Upper lobe of left lung (tissue), 6 donors: ENCODE results near the gene DTNA. TPM values are rescaled to one million over a fixed set of nuclear protein-coding genes. Genes with fewer than 3 reads are reported as not detected.
"Not testable (repeated sequence)": the region's sequence is repeated elsewhere in the genome, so short reads cannot be mapped to it uniquely, and the experiment has no call there.

Source experiments
- ATAC-seq, 2 donors: fragments of 200-7000 bp; cut with Tn5 transposase; one replicate each; pipeline ENCODE4 v1.9.1; 2022; ENCODE audit warnings: mild to moderate bottlenecking in 2 of 2, moderate library complexity in 2 of 2; ENCODE audit not compliant: low FRiP score in 2 of 2
- DNase-seq, 2 donors: peaks; one replicate each; pipeline ENCODE4 v3.0.0-alpha.2; 2019 to 2020
- H3K27ac ChIP-seq, 4 donors: fragments of 200-600 bp; sonication (generic); one replicate each; pipeline ENCODE4 v1.5.1; 2016 to 2019
- H3K27me3 ChIP-seq, 4 donors: fragments of 200-600 bp; sonication (generic); one replicate each; pipeline ENCODE4 v1.5.1; 2017 to 2019
- H3K36me3 ChIP-seq, 4 donors: fragments of 200-600 bp; sonication (generic); one replicate each; pipeline ENCODE4 v1.5.1; 2016 to 2019
- H3K4me1 ChIP-seq, 4 donors: fragments of 200-600 bp; sonication (generic); one replicate each; pipeline ENCODE4 v1.5.1; 2018 to 2019
- H3K4me3 ChIP-seq, 4 donors: fragments of 200-600 bp; sonication (generic); one replicate each; pipeline ENCODE4 v1.5.1; 2017 to 2019; ENCODE audit warnings: mild to moderate bottlenecking in 2 of 4, moderate library complexity in 1 of 4
- H3K9me3 ChIP-seq, 4 donors: fragments of 200-600 bp; sonication (generic); one replicate each; pipeline ENCODE4 v1.5.1; 2018 to 2019
- EP300 ChIP-seq, 4 donors: sonication (generic); formaldehyde crosslinking; IDR thresholded peaks; one replicate each; pipeline ENCODE4 v1.5.1; 2017; ENCODE audit warnings: antibody characterized with exemption in 4 of 4, control low read depth in 2 of 4
- POLR2A ChIP-seq, 4 donors: fragments of 450-650 bp; IDR thresholded peaks; one replicate each; pipeline ENCODE4 v1.5.1; 2016 to 2017; ENCODE audit warnings: antibody characterized with exemption in 4 of 4, mild to moderate bottlenecking in 2 of 4
- POLR2AphosphoS5 ChIP-seq, 2 donors: sonication (generic); formaldehyde crosslinking; IDR thresholded peaks; one replicate each; pipeline ENCODE4 v1.5.1; 2017; ENCODE audit warnings: antibody characterized with exemption in 2 of 2
- WGBS, 2 donors: methylation state at CpG; one replicate each; pipeline ENCODE4 v1.1.5; 2017 to 2018; 5-methylcytosine and 5-hydroxymethylcytosine counted together
- total RNA-seq, 6 donors: library from RNA; depleted of rRNA in 4 of 6; stranded (reverse); fragments of >200 nt in 4 of 6; gene quantifications; one replicate each; pipeline versions ENCODE4 v1.1.0 to v1.2.1, GENCODE V29; 2016 to 2021
- TF ChIP-seq, protein P1 (sequence below), 6 experiments: fragments of 450-650 bp in 4 of 6; fragments of 200-600 bp in 2 of 6; sonication (generic) in 2 of 6; IDR thresholded peaks; one replicate each; pipeline ENCODE4 v1.5.1; 2016 to 2019; ENCODE audit warnings: antibody characterized with exemption in 6 of 6
- donor health status: DM: no; HTN: no; CAD: no; lungs with moderate emphysema.
- donor health status: DM: no; HTN: yes; CAD: no; lungs with severe emphysema.

The DTNA gene
- total RNA-seq, 6 donors from 2014 or later = 7.2 to 25.1 (median 16.7) TPM

- ATAC-seq (peak; percentile 53 to 63), DNase-seq (no peak)
- WGBS, 2 donors = 13 to 20% methylated on average over 2 of the region's 2 CpGs
Measured at GRCh38 chr18:34729264-34729663, 19.2 kb downstream of the DTNA start.

GRCh38 chr18:34729740-34730355 is 19.8 kb downstream of the DTNA start:
- no peak for DNase-seq
- TF ChIP-seq POLR2AphosphoS5 (IDR thresholded peaks at IDR 0.05) (peak in 1 of 2 donors; percentile 24), EP300 (IDR thresholded peaks at IDR 0.05) (peak in 2 of 4 donors; percentile 54 to 55), POLR2A (IDR thresholded peaks at IDR 0.05) (no peak)
- TF ChIP-seq, protein P1, sequence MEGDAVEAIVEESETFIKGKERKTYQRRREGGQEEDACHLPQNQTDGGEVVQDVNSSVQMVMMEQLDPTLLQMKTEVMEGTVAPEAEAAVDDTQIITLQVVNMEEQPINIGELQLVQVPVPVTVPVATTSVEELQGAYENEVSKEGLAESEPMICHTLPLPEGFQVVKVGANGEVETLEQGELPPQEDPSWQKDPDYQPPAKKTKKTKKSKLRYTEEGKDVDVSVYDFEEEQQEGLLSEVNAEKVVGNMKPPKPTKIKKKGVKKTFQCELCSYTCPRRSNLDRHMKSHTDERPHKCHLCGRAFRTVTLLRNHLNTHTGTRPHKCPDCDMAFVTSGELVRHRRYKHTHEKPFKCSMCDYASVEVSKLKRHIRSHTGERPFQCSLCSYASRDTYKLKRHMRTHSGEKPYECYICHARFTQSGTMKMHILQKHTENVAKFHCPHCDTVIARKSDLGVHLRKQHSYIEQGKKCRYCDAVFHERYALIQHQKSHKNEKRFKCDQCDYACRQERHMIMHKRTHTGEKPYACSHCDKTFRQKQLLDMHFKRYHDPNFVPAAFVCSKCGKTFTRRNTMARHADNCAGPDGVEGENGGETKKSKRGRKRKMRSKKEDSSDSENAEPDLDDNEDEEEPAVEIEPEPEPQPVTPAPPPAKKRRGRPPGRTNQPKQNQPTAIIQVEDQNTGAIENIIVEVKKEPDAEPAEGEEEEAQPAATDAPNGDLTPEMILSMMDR (IDR thresholded peaks at IDR 0.05) = no peak
- no peak overlapping the region for H3K4me3 ChIP-seq
- H3K27ac ChIP-seq = peak overlapping the region in 1 of 4 donors; percentile 49
- H3K36me3 ChIP-seq = no peaks in the 10 kb centered on the region
- H3K9me3 ChIP-seq = no peaks in the 10 kb centered on the region
- no peaks in the 10 kb centered on the region for H3K4me1 ChIP-seq
- H3K27me3 ChIP-seq = no peaks in the 10 kb centered on the region
- ATAC-seq = no peak
- 30 to 36% methylated on average over 2 of the region's 2 CpGs for WGBS, 2 donors

More at GRCh38 chr18:34729264-34729663, 19.2 kb downstream of the DTNA start:
- Histone ChIP-seq H3K4me1 (no peaks in the 10 kb centered on the region), H3K4me3 (no peak overlapping the region), H3K9me3 (no peaks in the 10 kb centered on the region), H3K27ac (no peak overlapping the region), H3K36me3 (no peaks in the 10 kb centered on the region), H3K27me3 (no peaks in the 10 kb centered on the region)
- TF ChIP-seq, protein P1 (IDR thresholded peaks at IDR 0.05) = peak; percentile 26 to 47 (median 38)
- no peak for TF ChIP-seq POLR2AphosphoS5 (IDR thresholded peaks at IDR 0.05)
- no peak for TF ChIP-seq POLR2A (IDR thresholded peaks at IDR 0.05)
- no peak for TF ChIP-seq EP300 (IDR thresholded peaks at IDR 0.05)

GRCh38 chr18:34730774-34731173 is 20.7 kb downstream of the DTNA start:
- no peaks in the 10 kb centered on the region for H3K27me3 ChIP-seq
- H3K4me3 ChIP-seq = no peak overlapping the region
- no peak for ATAC-seq
- TF ChIP-seq POLR2AphosphoS5 (IDR thresholded peaks at IDR 0.05) (no peak), POLR2A (IDR thresholded peaks at IDR 0.05) (no peak), EP300 (IDR thresholded peaks at IDR 0.05) (no peak)
- TF ChIP-seq, protein P1 (IDR thresholded peaks at IDR 0.05) = no peak
- H3K36me3 ChIP-seq = no peaks in the 10 kb centered on the region
- peak overlapping the region in 3 of 4 donors; percentile 8 to 49 (median 11) for H3K27ac ChIP-seq
- DNase-seq = no peak
- H3K9me3 ChIP-seq = no peaks in the 10 kb centered on the region
- no peaks in the 10 kb centered on the region for H3K4me1 ChIP-seq

GRCh38 chr18:34734056-34734455 is 24.0 kb downstream of the DTNA start:
- TF ChIP-seq EP300 (IDR thresholded peaks at IDR 0.05) (no peak), POLR2A (IDR thresholded peaks at IDR 0.05) (no peak), POLR2AphosphoS5 (IDR thresholded peaks at IDR 0.05) (no peak)
- TF ChIP-seq, protein P1 (IDR thresholded peaks at IDR 0.05) = no peak
- ATAC-seq (no peak), DNase-seq (no peak)
- no peak overlapping the region for H3K4me3 ChIP-seq
- peaks cover 0 to 5% (median 0%) of the 10 kb centered on the region in 4 donors for H3K4me1 ChIP-seq
- WGBS, 2 donors = 67 to 69% methylated on average over 1 of the region's 1 CpG
- no peaks in the 10 kb centered on the region for H3K27me3 ChIP-seq
- H3K36me3 ChIP-seq = no peaks in the 10 kb centered on the region
- no peaks in the 10 kb centered on the region for H3K9me3 ChIP-seq
- no peak overlapping the region for H3K27ac ChIP-seq

DNA sequence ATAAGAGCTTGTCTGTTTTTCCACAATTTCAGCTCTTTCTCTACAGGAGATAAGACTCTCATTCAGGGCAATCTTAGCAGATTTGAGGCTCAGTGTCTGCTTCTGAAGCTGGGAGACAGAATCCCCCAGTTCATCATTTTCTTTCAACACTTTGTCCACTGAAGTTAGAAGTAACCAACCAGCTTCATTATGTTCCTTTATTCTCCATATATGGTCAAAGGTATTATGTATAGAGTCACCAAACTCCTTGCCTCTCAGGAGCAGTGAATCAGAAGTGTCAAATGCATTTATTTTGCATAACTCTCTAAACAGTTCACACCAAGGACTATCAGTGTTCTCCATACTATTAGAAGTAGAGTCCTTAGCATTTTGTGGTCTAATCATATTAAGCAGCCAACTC is 24.4 kb downstream of the DTNA start:
- not testable (repeated sequence) for H3K36me3 ChIP-seq, DNase-seq, H3K4me3 ChIP-seq, H3K4me1 ChIP-seq, H3K27ac ChIP-seq, H3K9me3 ChIP-seq, H3K27me3 ChIP-seq, ATAC-seq
